GM12891 (cell line): ENCODE data around the gene KIF21B.

ENCODE experiments used
- POLR2A ChIP-seq: IDR thresholded peaks from 2 replicates; pipeline ENCODE4 v1.6.1; 2011; ENCODE audit warnings: low read depth, low read length, control low read depth
- POLR2AphosphoS5 ChIP-seq: IDR thresholded peaks from 2 replicates; pipeline ENCODE4 v1.6.1; 2011; ENCODE audit warnings: low read depth, low read length, control low read depth
- TAF1 ChIP-seq: IDR thresholded peaks from 2 replicates; pipeline ENCODE4 v1.6.1; 2011; ENCODE audit warnings: low read depth, low read length, control low read depth

- TF ChIP-seq POLR2A (no peak), POLR2AphosphoS5 (no peak), TAF1 (no peak)
Observed at GRCh38 chr1:201034671-201035070, 11.2 kb upstream of the KIF21B start.
